H1 (cell line): ENCODE data around the gene DENND2D. TPM values are rescaled to one million over a fixed set of nuclear protein-coding genes. Genes with fewer than 3 reads are reported as not detected.

ENCODE experiments used
- GTF2F1 ChIP-seq: IDR thresholded peaks from 2 replicates; pipeline ENCODE4 v1.6.1; 2012; ENCODE audit warnings: low read depth, low read length, improper control_type of control experiment, borderline replicate concordance
- KDM4A ChIP-seq: IDR thresholded peaks from one replicate; pipeline ENCODE4 v1.7.1; 2012; ENCODE audit warnings: low read depth, mild to moderate bottlenecking, moderate library complexity, low read length, inconsistent platforms; ENCODE audit not compliant: severe bottlenecking
- KDM5A ChIP-seq: fragments of 200-600 bp; IDR thresholded peaks from 2 replicates; pipeline ENCODE4 v1.7.1; 2012; ENCODE audit warnings: mild to moderate bottlenecking, low read length, inconsistent platforms, mixed read lengths
- NANOG ChIP-seq: IDR thresholded peaks from 2 replicates; pipeline ENCODE4 v1.6.1; 2011; ENCODE audit warnings: low read length, low read depth, mild to moderate bottlenecking, inconsistent platforms; ENCODE audit not compliant: insufficient read depth, poor library complexity, severe bottlenecking
- NRF1 ChIP-seq: IDR thresholded peaks from 2 replicates; pipeline ENCODE4 v1.6.1; 2011; ENCODE audit warnings: mild to moderate bottlenecking, low read depth, low read length, improper control_type of control experiment
- PHF8 ChIP-seq: fragments of 200-600 bp; sonication (generic); conservative IDR thresholded peaks from 2 replicates; pipeline ENCODE4 v1.7.1; 2012; ENCODE audit warnings: low read depth, mild to moderate bottlenecking, inconsistent platforms, low read length, moderate library complexity
- RXRA ChIP-seq: IDR thresholded peaks from 2 replicates; pipeline ENCODE4 v1.6.1; 2011; ENCODE audit warnings: low read depth, mild to moderate bottlenecking, low read length, moderate library complexity; ENCODE audit not compliant: insufficient read depth
- SUZ12 ChIP-seq: fragments of 200-600 bp; sonication (generic); IDR thresholded peaks from 2 replicates; pipeline ENCODE4 v1.6.1; 2012; ENCODE audit warnings: mild to moderate bottlenecking, inconsistent platforms, low read length, moderate library complexity, mixed read lengths
- polyA plus RNA-seq, 7 experiments: library from polyadenylated mRNA; depleted of rRNA in 3 of 7; stranded (reverse) in 5 of 7; unstranded in 2 of 7; fragments of >200 nt in 5 of 7; fragments of 200-250 nt in 2 of 7; gene quantifications; 1 replicate in 5 of 7; 2 replicates in 1 of 7; 4 replicates in 1 of 7; pipeline versions ENCODE4 v1.2.1 to v1.2.3, GENCODE V29; 2011 to 2013; ENCODE audit warnings: missing spikeins in 2 of 7, mixed read lengths in 2 of 7
- total RNA-seq: library from RNA; stranded (reverse); fragmentation: NEBNext Ultra II Directional; extraction: Animal tissue kit (Norgen Biotek cat#: 25700); gene quantifications from 2 replicates; pipeline ENCODE4 v1.2.1, GENCODE V29; 2021

The DENND2D gene
- total and polyA plus RNA-seq, 2 of the 8 experiments (the other 6 are each of a cell fraction or from before 2014, with no cell fraction given) = 0.58 to 1.6 TPM

DNA sequence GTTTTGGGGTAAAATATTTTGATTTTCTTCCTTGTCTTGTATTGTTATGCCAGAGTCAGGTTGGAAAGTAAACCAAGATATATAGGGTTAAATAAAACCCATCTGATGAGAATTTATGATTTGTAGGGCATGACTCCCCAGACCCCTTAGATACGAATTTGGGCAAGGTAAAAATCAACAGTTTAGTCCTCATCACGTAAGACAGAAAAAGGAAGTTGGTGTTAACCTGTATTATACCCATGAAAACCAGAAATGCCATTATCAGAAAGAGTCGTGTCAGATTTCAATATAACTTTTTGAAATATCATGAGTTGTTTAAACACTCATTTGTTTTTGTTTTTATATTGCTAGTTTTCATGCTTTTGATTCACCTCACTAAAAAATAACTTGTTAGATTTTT is 48.6 kb downstream of the DENND2D start (continued):
- no peak for TF ChIP-seq KDM4A
- no peak for TF ChIP-seq PHF8
- TF ChIP-seq SUZ12 = no peak
- TF ChIP-seq RXRA = no peak
- TF ChIP-seq GTF2F1 = no peak
- no peak for TF ChIP-seq NRF1
- no peak for TF ChIP-seq NANOG
- no peak for TF ChIP-seq KDM5A
